ENCODE data around the gene ELSPBP1. TPM values are rescaled to one million over a fixed set of nuclear protein-coding genes. Genes with fewer than 3 reads are reported as not detected.
A peak's percentile ranks its signal among the peaks of the same experiment; 100 is the strongest.

Gene ELSPBP1
- total and polyA plus RNA-seq, 3 experiments from 2014 or later, result not detected

DNA sequence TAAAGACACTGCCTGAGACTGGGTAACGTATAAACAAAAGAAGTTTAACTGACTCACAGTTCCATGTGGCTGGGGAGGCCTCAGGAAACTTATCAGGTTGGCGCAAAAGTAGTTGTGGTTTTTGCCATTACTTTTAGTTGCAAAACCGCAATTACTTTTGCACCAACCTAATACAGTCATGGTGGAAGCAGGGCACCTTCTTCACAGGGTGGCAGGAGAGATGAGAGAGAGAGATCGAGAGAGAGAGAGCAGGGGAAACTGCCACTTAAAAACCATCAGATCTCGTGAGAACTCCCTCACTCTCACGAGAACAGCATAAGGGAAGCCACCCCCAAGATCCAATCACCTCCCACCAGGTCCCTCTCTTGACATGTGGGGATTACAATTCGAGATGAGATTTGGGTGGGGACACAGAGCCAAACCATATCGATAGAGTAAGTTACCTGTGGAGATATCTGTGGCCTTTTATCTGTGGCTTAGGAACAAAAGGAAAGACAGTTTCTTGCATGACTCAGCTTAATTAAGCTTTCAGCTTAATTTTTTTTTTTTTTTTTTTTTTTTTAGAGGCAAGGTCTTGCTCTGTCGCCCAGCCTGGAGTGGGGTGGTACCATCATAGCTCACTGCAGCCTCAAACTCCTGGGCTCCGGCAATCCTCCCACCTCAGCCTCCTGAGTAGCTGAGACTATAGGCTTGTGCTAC, 57.1 kb downstream of the ELSPBP1 start:
- no peaks in the 10 kb centered on the region for H3K27me3 ChIP-seq (ENCODE audit: insufficient read depth, low read length, poor library complexity, severe bottlenecking)
- H3K4me3 ChIP-seq (ENCODE audit: low read length), result no peak overlapping the region
- ChIA-PET CTCF (no interaction called here), POLR2A (no interaction called here)
- H3K9me3 ChIP-seq (ENCODE audit: low read length), result no peaks in the 10 kb centered on the region
- H3K27me3 Mint-ChIP-seq, result peaks cover 17 to 48% of the 10 kb centered on the region in 2 donors
- no peaks in the 10 kb centered on the region for H3K4me1 ChIP-seq (ENCODE audit: insufficient read depth, low read length)
- H3K4me1 Mint-ChIP-seq, result no peaks in the 10 kb centered on the region
- peaks cover 0 to 9% (median 4%) of the 10 kb centered on the region in 5 donors for H3K9me3 Mint-ChIP-seq
- DNase-seq, result no peak
- no peak overlapping the region for H3K27ac Mint-ChIP-seq
- H3K36me3 ChIP-seq (ENCODE audit: insufficient read depth, low read length), result no peaks in the 10 kb centered on the region
- no peak overlapping the region for H3K27ac ChIP-seq (ENCODE audit: low read depth, low read length)
- peaks cover 0 to 3% (median 0%) of the 10 kb centered on the region in 3 donors for H3K36me3 Mint-ChIP-seq
- H3K4me3 Mint-ChIP-seq, result no peak overlapping the region

DNA sequence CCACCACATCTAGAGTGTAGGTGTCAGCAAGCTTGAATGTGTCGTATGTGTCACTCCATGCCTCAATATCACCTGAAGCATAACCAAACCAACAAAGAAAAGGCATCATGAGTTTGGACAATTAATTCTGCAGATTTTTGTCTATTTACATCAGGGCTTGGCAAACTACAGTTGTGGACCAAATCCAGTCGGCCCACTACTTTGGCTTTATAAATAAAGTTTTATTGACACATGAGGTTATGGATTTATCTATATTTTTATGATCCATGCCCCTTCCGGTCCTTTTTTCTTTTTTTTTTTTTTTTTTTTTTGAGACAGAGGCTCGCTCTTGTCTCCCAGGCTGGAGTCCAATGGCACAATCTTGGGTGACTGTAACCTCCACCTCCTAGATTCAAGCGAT, 58.6 kb downstream of the ELSPBP1 start:
- H3K27ac Mint-ChIP-seq, result no peak overlapping the region
- no peak overlapping the region for H3K4me3 Mint-ChIP-seq
- DNase-seq, result no peak
- no peaks in the 10 kb centered on the region for H3K4me1 Mint-ChIP-seq
- ChIA-PET POLR2A (no interaction called here), CTCF (no interaction called here)
- H3K9me3 Mint-ChIP-seq, result peaks cover 0 to 6% (median 4%) of the 10 kb centered on the region in 5 donors
- H3K27me3 Mint-ChIP-seq, result peaks cover 15 to 43% of the 10 kb centered on the region in 2 donors
- no peaks in the 10 kb centered on the region for H3K27me3 ChIP-seq (ENCODE audit: insufficient read depth, low read length, poor library complexity, severe bottlenecking)
- H3K27ac ChIP-seq (ENCODE audit: low read depth, low read length), result no peak overlapping the region
- peaks cover 0 to 4% (median 0%) of the 10 kb centered on the region in 3 donors for H3K36me3 Mint-ChIP-seq
- no peaks in the 10 kb centered on the region for H3K9me3 ChIP-seq (ENCODE audit: low read length)
- H3K36me3 ChIP-seq (ENCODE audit: insufficient read depth, low read length), result no peaks in the 10 kb centered on the region
- no peaks in the 10 kb centered on the region for H3K4me1 ChIP-seq (ENCODE audit: insufficient read depth, low read length)
- no peak overlapping the region for H3K4me3 ChIP-seq (ENCODE audit: low read length)

DNA sequence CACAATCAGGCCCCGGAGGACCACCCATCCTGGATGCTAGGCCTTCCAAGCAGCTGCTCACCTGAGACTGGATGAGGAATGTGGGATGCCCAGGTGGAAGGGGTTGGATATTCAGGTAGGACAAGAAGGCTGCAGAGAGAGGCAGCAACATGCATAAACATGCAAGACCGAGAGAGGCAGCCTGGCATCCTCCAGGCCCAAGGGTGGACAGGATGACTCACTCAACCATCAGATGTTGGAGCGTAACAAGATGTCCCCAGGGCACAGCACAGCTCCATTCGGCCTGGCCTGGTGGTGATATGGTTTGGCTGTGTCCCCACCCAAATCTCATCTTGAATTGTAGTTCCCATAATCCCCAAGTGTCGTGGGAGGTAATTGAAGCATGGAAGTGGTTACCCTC, 59.4 kb downstream of the ELSPBP1 start:
- Histone ChIP-seq H3K27me3 (ENCODE audit: insufficient read depth, low read length, poor library complexity, severe bottlenecking) (no peaks in the 10 kb centered on the region), H3K36me3 (ENCODE audit: insufficient read depth, low read length) (no peaks in the 10 kb centered on the region), H3K9me3 (ENCODE audit: low read length) (no peaks in the 10 kb centered on the region), H3K4me3 (ENCODE audit: low read length) (no peak overlapping the region), H3K27ac (ENCODE audit: low read depth, low read length) (no peak overlapping the region), H3K4me1 (ENCODE audit: insufficient read depth, low read length) (no peaks in the 10 kb centered on the region)
- CTCF ChIA-PET, result no interaction called here
- Mint-ChIP-seq H3K27me3 (peaks cover 14 to 38% of the 10 kb centered on the region in 2 donors), H3K27ac (no peak overlapping the region), H3K36me3 (peaks cover 0 to 4% (median 0%) of the 10 kb centered on the region in 3 donors), H3K4me3 (peak overlapping the region in 1 of 7 donors; percentile 65), H3K9me3 (peaks cover 0 to 6% (median 4%) of the 10 kb centered on the region in 5 donors), H3K4me1 (no peaks in the 10 kb centered on the region)
- no peak for DNase-seq
- POLR2A ChIA-PET, result no interaction called here

DNA sequence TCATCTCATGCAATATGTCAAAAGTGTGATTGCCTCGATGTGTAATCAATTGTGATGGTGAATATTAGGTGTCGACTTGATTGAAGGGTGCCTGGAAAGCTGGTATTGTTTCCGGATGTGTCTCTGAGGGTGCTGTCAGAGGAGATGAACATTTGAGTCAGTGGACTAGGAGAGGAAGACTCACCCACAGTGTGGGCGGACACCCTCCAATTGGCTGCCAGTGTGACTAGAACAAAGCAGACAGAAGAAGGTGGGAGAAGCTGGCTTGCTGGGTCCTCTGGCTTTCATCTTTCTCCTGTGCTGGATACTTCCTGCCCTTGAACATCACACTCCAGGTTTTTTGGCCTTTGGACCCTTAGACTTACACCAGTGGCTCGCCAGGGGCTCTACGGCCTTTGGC, 64.9 kb downstream of the ELSPBP1 start:
- peaks cover 0 to 2% (median 0%) of the 10 kb centered on the region in 3 donors for H3K36me3 Mint-ChIP-seq
- no peaks in the 10 kb centered on the region for H3K9me3 ChIP-seq (ENCODE audit: low read length)
- H3K27ac ChIP-seq (ENCODE audit: low read depth, low read length), result no peak overlapping the region
- ChIA-PET CTCF (no interaction called here), POLR2A (no interaction called here)
- no peak overlapping the region for H3K4me3 Mint-ChIP-seq
- peaks cover 0 to 7% (median 0%) of the 10 kb centered on the region in 5 donors for H3K9me3 Mint-ChIP-seq
- H3K4me1 ChIP-seq (ENCODE audit: insufficient read depth, low read length), result no peaks in the 10 kb centered on the region
- DNase-seq, result no peak
- H3K36me3 ChIP-seq (ENCODE audit: insufficient read depth, low read length), result no peaks in the 10 kb centered on the region
- H3K27me3 ChIP-seq (ENCODE audit: insufficient read depth, low read length, poor library complexity, severe bottlenecking), result no peaks in the 10 kb centered on the region
- no peak overlapping the region for H3K27ac Mint-ChIP-seq
- H3K4me1 Mint-ChIP-seq, result no peaks in the 10 kb centered on the region
- no peak overlapping the region for H3K4me3 ChIP-seq (ENCODE audit: low read length)
- H3K27me3 Mint-ChIP-seq, result peaks cover 13 to 41% of the 10 kb centered on the region in 2 donors

DNA sequence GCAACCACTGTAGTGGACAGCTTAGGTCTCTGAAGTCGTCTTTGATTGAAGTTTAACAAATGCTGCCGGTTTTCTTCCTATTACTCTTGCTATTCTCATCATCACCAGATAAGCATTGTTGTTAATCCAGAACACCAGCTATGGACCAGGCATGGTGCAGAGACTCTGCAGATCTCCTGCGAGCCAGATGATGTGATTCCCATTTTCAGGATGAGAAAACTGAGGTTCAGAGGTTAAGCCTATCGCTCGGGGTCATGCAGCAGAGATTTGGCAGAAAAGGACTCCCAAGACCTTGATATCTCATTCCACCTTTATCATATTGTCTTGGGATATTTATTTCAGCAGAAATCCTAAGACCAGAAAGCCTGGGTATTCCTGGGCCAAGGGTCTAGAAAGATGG, 65.9 kb downstream of the ELSPBP1 start:
- Histone ChIP-seq H3K4me1 (ENCODE audit: insufficient read depth, low read length) (no peaks in the 10 kb centered on the region), H3K9me3 (ENCODE audit: low read length) (no peaks in the 10 kb centered on the region), H3K27me3 (ENCODE audit: insufficient read depth, low read length, poor library complexity, severe bottlenecking) (no peaks in the 10 kb centered on the region), H3K36me3 (ENCODE audit: insufficient read depth, low read length) (no peaks in the 10 kb centered on the region), H3K4me3 (ENCODE audit: low read length) (no peak overlapping the region), H3K27ac (ENCODE audit: low read depth, low read length) (no peak overlapping the region)
- ChIA-PET CTCF (no interaction called here), POLR2A (no interaction called here)
- Mint-ChIP-seq H3K27ac (no peak overlapping the region), H3K36me3 (peaks cover 0 to 4% (median 0%) of the 10 kb centered on the region in 3 donors), H3K4me3 (no peak overlapping the region), H3K27me3 (peaks cover 13 to 44% of the 10 kb centered on the region in 2 donors), H3K9me3 (peaks cover 0 to 4% (median 0%) of the 10 kb centered on the region in 5 donors), H3K4me1 (no peaks in the 10 kb centered on the region)
- DNase-seq, result no peak

DNA sequence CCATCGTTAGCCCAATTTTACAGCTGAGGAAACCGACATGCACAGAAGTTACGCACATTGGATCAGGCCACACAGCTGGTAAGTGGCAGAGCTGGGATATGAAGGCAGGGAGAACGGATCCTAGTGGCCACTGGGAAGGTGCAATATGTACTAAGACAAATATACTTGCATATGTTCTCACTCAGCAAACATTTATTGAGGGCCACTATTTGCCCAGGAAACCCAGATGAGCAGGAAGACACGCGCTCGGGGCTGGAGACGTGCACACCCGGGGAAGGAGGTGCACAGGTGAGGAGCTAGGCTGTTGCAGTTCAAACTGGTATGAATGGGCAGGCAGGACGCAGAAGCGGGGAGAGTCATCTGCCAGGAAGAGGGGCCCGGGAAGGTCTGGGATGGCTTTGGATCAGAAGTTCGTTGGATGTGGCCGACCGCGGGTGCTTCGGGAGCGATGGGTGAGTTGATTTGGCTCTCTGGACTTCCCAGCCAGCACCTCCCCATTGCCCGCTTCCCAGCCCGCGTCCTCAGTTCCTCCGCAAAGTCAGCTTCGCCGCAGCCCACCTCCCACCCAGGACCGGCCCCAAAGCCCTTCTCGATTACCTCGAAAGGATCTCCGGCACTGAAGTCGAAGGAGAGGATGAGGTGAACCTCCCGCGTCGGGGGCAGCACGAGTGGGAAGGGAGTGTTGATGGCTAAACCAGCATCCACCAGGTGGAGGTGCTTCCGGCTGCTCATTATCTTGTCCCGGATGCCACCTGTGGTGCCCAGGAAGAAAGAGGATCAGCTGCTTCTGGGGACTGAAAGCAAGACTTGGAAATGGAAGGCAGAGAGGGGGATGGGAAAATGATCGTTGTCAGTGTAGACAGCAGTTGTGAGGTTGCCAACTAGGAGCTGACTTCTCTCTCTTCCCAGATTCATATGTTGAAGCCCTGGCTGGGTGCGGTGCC, 67.2 kb downstream of the ELSPBP1 start:
- Histone ChIP-seq H3K9me3 (ENCODE audit: low read length) (no peaks in the 10 kb centered on the region), H3K4me3 (ENCODE audit: low read length) (no peak overlapping the region), H3K4me1 (ENCODE audit: insufficient read depth, low read length) (no peaks in the 10 kb centered on the region), H3K36me3 (ENCODE audit: insufficient read depth, low read length) (no peaks in the 10 kb centered on the region), H3K27me3 (ENCODE audit: insufficient read depth, low read length, poor library complexity, severe bottlenecking) (no peaks in the 10 kb centered on the region), H3K27ac (ENCODE audit: low read depth, low read length) (no peak overlapping the region)
- ChIA-PET POLR2A (no interaction called here), CTCF (no interaction called here)
- Mint-ChIP-seq H3K27me3 (peaks cover 13 to 44% of the 10 kb centered on the region in 2 donors), H3K9me3 (peaks cover 0 to 4% (median 0%) of the 10 kb centered on the region in 5 donors), H3K4me1 (no peaks in the 10 kb centered on the region), H3K27ac (no peak overlapping the region), H3K4me3 (no peak overlapping the region), H3K36me3 (peaks cover 0 to 4% (median 0%) of the 10 kb centered on the region in 3 donors)
- no peak for DNase-seq

DNA sequence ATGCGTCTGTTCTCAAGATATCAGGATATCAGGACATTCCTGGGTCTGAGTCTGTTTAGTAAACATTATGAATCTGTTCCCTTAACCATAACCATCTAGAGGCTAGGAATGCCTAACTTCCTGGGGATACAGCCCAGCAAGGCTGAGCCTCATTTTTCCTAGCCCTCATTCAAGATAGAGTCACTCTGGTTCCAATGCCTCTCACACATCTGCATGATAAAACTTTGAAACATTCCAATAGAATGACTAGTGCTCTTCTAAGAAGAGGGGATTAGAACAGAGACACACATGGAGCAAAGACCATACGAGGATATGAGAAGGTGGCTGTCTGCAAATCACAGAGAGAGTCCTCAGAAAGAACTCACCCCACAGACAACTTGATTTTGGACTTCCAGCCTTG, 70.1 kb downstream of the ELSPBP1 start:
- Mint-ChIP-seq H3K9me3 (peaks cover 0 to 2% (median 0%) of the 10 kb centered on the region in 5 donors), H3K4me3 (no peak overlapping the region), H3K27me3 (peaks cover 14 to 34% of the 10 kb centered on the region in 2 donors), H3K36me3 (peaks cover 0 to 3% (median 0%) of the 10 kb centered on the region in 3 donors), H3K27ac (peak overlapping the region in 1 of 8 donors; percentile 5), H3K4me1 (no peaks in the 10 kb centered on the region)
- Histone ChIP-seq H3K36me3 (ENCODE audit: insufficient read depth, low read length) (no peaks in the 10 kb centered on the region), H3K9me3 (ENCODE audit: low read length) (no peaks in the 10 kb centered on the region), H3K27me3 (ENCODE audit: insufficient read depth, low read length, poor library complexity, severe bottlenecking) (no peaks in the 10 kb centered on the region), H3K27ac (ENCODE audit: low read depth, low read length) (no peak overlapping the region), H3K4me1 (ENCODE audit: insufficient read depth, low read length) (no peaks in the 10 kb centered on the region), H3K4me3 (ENCODE audit: low read length) (no peak overlapping the region)
- DNase-seq, result no peak
- CTCF ChIA-PET, result no interaction called here
- POLR2A ChIA-PET, result interaction anchor here (0.7 kb wide), 1 partner anchor 340 kb away, joined by 5 read pairs; no protein-coding TSS in a partner anchor

DNA sequence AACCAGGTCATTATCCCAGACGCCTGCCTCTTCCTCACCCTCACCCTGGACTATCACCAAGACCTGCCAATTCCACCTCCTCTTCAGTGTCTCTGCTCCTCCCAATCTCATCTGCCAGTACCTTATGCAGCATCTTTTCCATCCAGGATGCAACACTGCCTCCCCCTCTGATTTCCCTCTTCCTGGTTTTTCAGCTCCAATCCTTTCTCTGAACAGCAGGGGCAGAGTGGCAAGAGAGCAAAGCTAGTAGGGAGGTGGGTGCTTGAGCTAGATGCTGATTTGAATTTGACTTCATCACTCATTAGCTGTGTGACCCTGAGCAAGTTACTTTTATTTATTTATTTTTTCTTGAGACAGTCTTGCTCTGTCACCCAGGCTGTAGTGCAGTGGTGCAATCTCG, 75.0 kb downstream of the ELSPBP1 start:
- H3K27me3 Mint-ChIP-seq, result peaks cover 3 to 14% of the 10 kb centered on the region in 2 donors
- Histone ChIP-seq H3K36me3 (ENCODE audit: insufficient read depth, low read length) (no peaks in the 10 kb centered on the region), H3K4me1 (ENCODE audit: insufficient read depth, low read length) (no peaks in the 10 kb centered on the region), H3K9me3 (ENCODE audit: low read length) (no peaks in the 10 kb centered on the region), H3K27ac (ENCODE audit: low read depth, low read length) (no peak overlapping the region), H3K27me3 (ENCODE audit: insufficient read depth, low read length, poor library complexity, severe bottlenecking) (no peaks in the 10 kb centered on the region), H3K4me3 (ENCODE audit: low read length) (no peak overlapping the region)
- no peak overlapping the region for H3K27ac Mint-ChIP-seq
- H3K4me3 Mint-ChIP-seq, result no peak overlapping the region
- peaks cover 0 to 3% (median 0%) of the 10 kb centered on the region in 5 donors for H3K9me3 Mint-ChIP-seq
- POLR2A ChIA-PET, result no interaction called here
- CTCF ChIA-PET, result no interaction called here
- peaks cover 0 to 7% (median 0%) of the 10 kb centered on the region in 3 donors for H3K36me3 Mint-ChIP-seq
- DNase-seq, result no peak
- no peaks in the 10 kb centered on the region for H3K4me1 Mint-ChIP-seq

Data from CD8-positive, alpha-beta memory T cell (primary cell).